22Rv1 (cell line): Measurements from ENCODE around the gene PPP1R12B.

ENCODE experiments used
- CTCF ChIP-seq: fragments of 450-650 bp; IDR thresholded peaks from 2 replicates; pipeline ENCODE4 v1.5.1; 2017; ENCODE audit warnings: mild to moderate bottlenecking
- ZFX ChIP-seq: fragments of 450-650 bp; IDR thresholded peaks from 2 replicates; pipeline ENCODE4 v1.6.1; 2017; ENCODE audit warnings: antibody characterized with exemption, borderline replicate concordance

GRCh38 chr1:202376247-202376646, 27.7 kb downstream of the PPP1R12B start:
- TF ChIP-seq CTCF (no peak), ZFX (no peak)
